Stimulated activated CD4-positive, alpha-beta T cell treated with anti-CD3 and anti-CD28 coated beads, Interleukin-2, amount 100 ng/mL, for 48 hours (primary cell): ENCODE data around the gene SERHL2.
A peak's percentile ranks its signal among the peaks of the same experiment; 100 is the strongest.
"Not testable (repeated sequence)": the region's sequence is repeated elsewhere in the genome, so short reads cannot be mapped to it uniquely, and the experiment has no call there.

Experiments used
- DNase-seq, 2 donors: peaks; one replicate each; pipeline ENCODE4 v3.0.0-alpha.2; 2020

The SERHL2 gene

DNA sequence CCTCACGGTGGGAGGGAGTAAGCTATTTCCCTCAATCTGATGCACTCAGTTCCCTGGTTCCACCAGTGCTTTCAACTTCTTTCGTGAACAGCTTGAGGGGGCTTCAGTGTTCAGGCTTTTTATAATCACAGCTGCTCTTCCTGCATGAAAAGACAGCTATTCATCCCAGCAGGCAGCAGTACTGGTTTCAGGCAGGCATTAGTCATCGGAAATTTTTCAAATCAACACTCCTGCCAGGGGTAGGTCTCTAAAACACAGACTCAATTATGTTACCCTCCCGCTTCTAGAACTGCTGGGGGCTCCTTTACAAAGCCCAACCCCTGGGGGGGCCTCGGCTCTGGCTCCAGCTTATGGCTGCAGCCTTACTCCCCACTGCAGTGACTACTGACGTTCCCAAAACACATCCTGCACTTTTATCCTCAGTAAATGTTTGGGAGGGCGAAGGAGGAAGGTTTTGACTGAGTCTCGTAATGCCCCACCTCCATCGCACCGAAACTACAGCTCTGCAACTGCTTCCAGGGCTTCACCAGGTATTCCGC lies 55.1 kb downstream of the SERHL2 start:
- DNase-seq, result no peak

- DNase-seq, result no peak
Observed at GRCh38 chr22:42610186-42610585, 56.4 kb downstream of the SERHL2 start.

GRCh38 chr22:42611051-42611450 lies 57.3 kb downstream of the SERHL2 start:
- no peak for DNase-seq

GRCh38 chr22:42612336-42612735 lies 58.6 kb downstream of the SERHL2 start:
- no peak for DNase-seq

- peak in 1 of 2 donors; percentile 16 for DNase-seq
Observed at GRCh38 chr22:42613872-42614301, 60.1 kb downstream of the SERHL2 start.

DNA sequence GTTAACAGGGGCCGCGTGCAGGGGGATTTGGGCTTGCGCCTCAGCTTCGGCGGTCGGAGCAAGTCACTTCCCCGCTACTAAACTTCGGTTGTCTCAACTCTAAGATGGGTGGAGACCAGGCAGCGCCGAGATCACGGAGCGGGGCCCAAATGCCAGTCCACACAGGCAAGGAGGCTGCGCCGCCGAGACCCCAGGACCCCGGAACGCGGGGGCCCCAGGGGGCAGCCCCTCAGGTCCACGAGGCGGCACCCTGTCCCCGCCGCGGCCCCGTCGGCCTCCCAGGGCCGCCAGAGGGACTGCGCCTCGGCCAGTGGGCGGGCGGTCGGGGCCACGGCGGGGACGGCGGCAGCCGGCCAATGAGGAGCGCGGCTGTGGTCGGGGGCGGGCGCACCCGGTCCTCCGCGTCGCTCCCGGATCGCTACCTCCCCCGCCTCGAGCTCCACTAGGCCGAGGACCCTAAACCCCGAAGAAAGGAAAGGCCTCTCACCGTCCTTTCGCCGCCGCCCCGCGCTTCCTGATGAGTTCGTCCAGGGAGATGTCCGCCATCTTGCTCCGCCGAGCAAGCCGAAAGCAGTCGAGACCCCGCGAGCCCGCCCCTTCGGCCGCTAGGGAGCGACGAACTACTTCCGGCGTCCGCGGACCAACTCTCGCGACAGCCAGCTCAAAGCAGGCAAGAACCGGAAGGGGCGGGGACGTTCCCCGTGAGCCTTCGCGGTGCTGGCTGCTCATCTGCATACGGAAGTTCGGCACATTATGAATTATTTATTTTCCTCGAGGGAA lies 60.7 kb downstream of the SERHL2 start, which contains the start of gene POLDIP3:
Gene POLDIP3, minus strand, starts transcription at position 572 of the 780 bp plus-strand sequence. Its CDS starts 26 bp downstream, at position 546.
- DNase-seq, result peak; percentile 96 to 98

GRCh38 chr22:42615092-42615859 lies 61.5 kb downstream of the SERHL2 start:
- DNase-seq, result peak; percentile 80 to 84

DNA sequence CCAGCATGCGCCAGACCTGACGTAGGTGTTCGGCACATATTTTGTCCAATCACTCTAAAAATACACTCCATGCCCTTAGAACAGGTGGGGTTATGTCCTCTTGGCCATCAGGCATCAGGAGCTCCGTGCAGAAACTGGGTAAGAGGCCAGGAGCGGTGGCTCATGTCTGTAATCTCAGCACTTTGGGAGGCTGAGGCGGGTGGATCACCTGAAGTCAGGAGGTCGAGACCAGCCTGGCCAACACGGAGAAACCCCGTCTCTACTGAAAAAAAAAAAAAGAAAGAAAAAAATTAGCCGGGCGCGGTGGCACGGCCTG lies 62.1 kb downstream of the SERHL2 start:
- not testable (repeated sequence) for DNase-seq

DNA sequence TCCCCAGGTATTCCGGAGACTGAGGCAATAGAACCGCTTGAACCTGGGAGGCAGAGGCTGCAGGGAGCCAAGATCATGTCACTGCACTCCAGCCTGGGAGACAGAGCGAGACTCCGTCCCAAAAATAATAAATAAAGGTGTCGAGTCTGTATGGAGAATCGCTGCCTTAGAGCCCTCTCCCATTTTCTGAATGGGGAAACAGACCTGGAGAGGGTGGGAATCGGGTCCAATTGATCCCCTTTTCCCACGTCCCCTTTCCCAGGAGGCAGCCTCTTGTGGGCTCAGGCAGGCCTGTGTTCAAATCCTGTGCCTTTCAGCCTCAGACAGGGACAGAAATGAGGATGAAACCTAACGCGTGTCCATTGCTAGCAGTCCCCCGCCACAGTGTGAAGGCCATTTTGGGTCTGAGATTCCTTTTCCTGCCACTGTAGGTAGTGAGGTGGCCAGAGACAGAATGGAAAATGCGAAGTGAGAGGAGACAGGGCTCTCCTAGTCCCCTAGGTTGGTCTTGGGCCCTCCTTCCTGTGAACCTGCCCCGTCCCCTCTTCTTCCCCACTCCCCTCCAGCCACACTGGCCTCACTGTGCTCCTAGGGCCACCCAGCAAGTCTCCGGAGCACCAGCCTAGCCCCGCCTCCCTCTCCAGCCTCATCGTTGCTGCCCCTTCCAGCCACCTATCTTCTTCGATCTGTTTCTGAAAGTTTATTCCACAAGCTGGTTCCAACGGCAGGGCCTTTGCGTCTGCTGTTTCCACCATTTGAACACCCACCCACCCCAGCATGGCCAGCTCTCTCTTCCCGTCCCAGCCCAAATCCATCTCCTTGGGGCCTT lies 63.6 kb downstream of the SERHL2 start:
- no peak for DNase-seq

- DNase-seq, result no peak
Observed at GRCh38 chr22:42619261-42620063, 65.7 kb downstream of the SERHL2 start.

DNA sequence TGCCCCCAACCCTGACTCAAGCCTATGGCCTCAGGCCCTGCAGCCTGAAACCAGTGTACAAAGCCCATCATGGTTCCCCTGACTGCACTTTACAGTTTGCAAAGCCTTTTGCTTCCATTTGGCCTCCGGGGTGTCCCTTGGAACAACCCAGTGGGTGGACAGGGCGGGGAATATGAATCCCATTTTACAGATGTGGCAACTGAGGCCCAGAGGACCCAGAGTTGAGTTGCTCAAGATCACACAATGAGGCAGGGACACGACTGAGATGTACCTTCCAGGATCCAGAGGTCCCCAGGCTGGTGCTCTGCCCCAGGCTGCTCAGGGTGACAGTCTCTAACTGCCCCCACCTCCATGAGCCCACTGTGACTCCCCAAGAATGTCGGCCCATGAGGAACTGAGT lies 66.3 kb downstream of the SERHL2 start:
- DNase-seq, result no peak

DNA sequence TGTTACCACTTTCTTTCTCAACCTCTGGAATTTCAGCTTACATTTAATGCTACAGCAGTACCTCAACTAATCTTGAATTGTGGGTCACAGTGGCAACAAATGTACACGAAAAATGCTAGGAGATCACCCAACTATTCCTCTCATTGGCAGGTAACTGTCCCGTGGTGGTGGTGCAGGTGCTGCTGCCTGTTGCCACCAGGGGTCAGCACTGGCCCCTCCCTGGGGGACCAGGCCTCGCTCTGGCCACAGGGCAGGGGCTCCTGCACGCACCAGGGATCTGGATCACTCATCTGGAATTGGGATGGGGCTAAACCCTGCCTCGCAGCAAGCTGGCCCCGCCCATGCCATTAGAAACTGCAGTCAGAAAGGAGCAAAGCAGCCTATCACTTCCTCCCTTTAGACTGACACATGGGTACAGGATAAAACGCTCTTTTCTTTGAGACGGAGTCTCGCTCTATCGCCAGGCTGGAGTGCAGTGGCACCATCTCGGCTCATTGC lies 67.8 kb downstream of the SERHL2 start:
- DNase-seq, result peak; percentile 46 to 50

DNA sequence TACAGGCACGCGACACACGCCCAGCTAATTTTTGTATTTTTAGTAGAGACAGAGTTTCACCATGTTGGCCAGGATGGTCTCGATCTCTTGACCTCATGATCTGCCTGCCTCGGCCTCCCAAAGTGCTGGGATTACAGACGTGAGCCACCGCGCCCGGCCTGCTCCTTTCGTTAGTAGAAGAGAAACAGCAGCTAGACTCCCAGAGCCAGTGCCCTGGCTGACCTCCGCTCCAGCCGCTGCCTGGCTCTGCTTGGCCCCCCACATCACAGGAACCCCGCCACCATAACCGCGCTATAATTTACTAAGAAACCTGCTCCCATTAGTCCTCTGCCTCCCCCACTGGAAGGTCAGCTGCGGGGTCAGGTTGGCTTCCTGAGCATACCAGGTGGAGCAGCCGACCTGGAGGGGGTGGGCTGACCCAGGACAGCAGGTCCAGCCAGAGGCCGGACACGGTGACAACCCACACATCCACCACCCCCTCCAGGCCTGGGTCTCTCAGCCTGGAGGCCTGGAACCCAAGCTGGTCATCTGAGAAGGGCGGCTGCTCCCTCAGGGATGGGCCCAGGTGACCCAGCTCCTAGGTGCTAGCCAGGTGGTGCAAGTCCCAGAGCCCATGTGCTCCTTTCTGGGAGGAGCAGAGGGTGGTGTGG lies 68.4 kb downstream of the SERHL2 start:
- no peak for DNase-seq

DNA sequence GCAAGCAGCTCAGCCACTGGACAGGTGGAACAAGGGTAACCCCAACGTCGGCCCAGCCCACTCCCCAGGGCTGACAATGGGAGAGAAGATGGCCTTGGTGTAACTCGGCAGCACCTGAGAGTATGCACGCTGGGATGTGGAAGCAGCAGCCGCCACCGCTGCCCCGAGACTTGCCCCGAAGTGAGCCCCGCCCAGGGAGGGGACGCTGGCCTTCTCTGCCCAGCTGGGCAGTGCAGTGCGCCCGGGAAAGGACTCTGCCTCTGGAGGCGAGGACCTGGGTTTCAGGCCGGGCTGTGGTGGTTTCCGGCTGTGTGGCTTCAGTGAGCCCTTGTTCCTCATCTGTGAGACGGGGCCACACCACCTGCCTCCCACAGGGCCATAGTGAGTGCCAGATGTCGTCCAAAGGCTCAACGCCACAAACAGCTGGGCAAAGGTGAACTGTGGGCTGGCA lies 69.6 kb downstream of the SERHL2 start:
- DNase-seq, result no peak
